SK-N-SH (cell line): Measurements from ENCODE around the gene LIME1. TPM values are rescaled to one million over a fixed set of nuclear protein-coding genes. Genes with fewer than 3 reads are reported as not detected.
A peak's percentile ranks its signal among the peaks of the same experiment; 100 is the strongest.
"Not testable (repeated sequence)": the region's sequence is repeated elsewhere in the genome, so short reads cannot be mapped to it uniquely, and the experiment has no call there.

Experiments used
- CTCF ChIA-PET: fragments of 300-600, 350-600 bp; formaldehyde crosslinking; extraction: SDS; loops from one replicate; lab custom pipeline; 2021; lab: Yijun Ruan, JAX
- POLR2A ChIA-PET: fragments of 350-600 bp; sonication (Branson Sonifier 250); formaldehyde crosslinking; extraction: SDS; loops from one replicate; lab custom pipeline; 2020; ENCODE audit warnings: antibody characterized with exemption, inconsistent platforms; lab: Yijun Ruan, JAX
- DNase-seq: peaks from one replicate; pipeline ENCODE4 v3.0.0; 2012
- H2AFZ ChIP-seq: fragments of 200-600 bp; sonication (generic); 2 replicates; pipeline ENCODE4 v1.8.1; 2016; ENCODE audit warnings: antibody characterized with exemption, mild to moderate bottlenecking, low read depth
- H3F3A ChIP-seq: fragments of 200-600 bp; sonication (generic); replicated peaks from 2 replicates; pipeline ENCODE3; 2016; ENCODE audit warnings: antibody characterized with exemption, mild to moderate bottlenecking; ENCODE audit not compliant: insufficient read depth
- H3K27ac ChIP-seq, 2 experiments: fragments of 200-500 bp in 1 of 2; fragments of 200-600 bp in 1 of 2; sonication (Bioruptor generic) in 1 of 2; sonication (generic), shearing (Covaris generic) in 1 of 2; 2 replicates each; pipeline versions ENCODE4 v1.5.1 to v1.6.1; 2014 to 2016; ENCODE audit warnings: low read depth in 2 of 2, inconsistent platforms in 1 of 2, low read length in 1 of 2, mild to moderate bottlenecking in 1 of 2, mixed read lengths in 1 of 2
- H3K27me3 ChIP-seq: fragments of 200-600 bp; sonication (generic), shearing (Covaris generic); 2 replicates; pipeline ENCODE4 v1.6.1; 2016; ENCODE audit warnings: mixed run types; ENCODE audit not compliant: insufficient read depth
- H3K36me3 ChIP-seq, 2 experiments: fragments of 200-500 bp in 1 of 2; fragments of 200-600 bp in 1 of 2; sonication (Bioruptor generic) in 1 of 2; sonication (generic) in 1 of 2; replicated peaks in 1 of 2; 2 replicates each; pipeline versions ENCODE3 to v1.5.1; 2014 to 2016; ENCODE audit warnings: low read length in 1 of 2, mild to moderate bottlenecking in 1 of 2; ENCODE audit not compliant: insufficient read depth in 2 of 2, control insufficient read depth in 1 of 2
- H3K4me1 ChIP-seq, 2 experiments: fragments of 200-500 bp in 1 of 2; fragments of 200-600 bp in 1 of 2; sonication (Bioruptor generic) in 1 of 2; sonication (generic), shearing (Covaris generic) in 1 of 2; 2 replicates each; pipeline versions ENCODE4 v1.5.1 to v1.6.1; 2014 to 2016; ENCODE audit warnings: low read depth in 1 of 2, low read length in 1 of 2, mixed run types in 1 of 2; ENCODE audit not compliant: insufficient read depth in 2 of 2, control insufficient read depth in 1 of 2
- H3K4me2 ChIP-seq: fragments of 200-600 bp; sonication (generic), shearing (Covaris generic); 2 replicates; pipeline ENCODE4 v1.6.1; 2017; ENCODE audit warnings: mixed run types
- H3K4me3 ChIP-seq, 2 experiments: fragments of 200-500 bp in 1 of 2; fragments of 200-600 bp in 1 of 2; sonication (Bioruptor generic) in 1 of 2; sonication (generic), shearing (Covaris generic) in 1 of 2; 2 replicates each; pipeline versions ENCODE4 v1.5.1 to v1.8.1; 2014 to 2016; ENCODE audit warnings: low read depth in 2 of 2, inconsistent platforms in 1 of 2, low read length in 1 of 2, mild to moderate bottlenecking in 1 of 2, mixed read lengths in 1 of 2, moderate library complexity in 1 of 2
- H3K79me2 ChIP-seq: fragments of 200-600 bp; sonication (generic); 2 replicates; pipeline ENCODE4 v1.8.1; 2017; ENCODE audit warnings: mild to moderate bottlenecking; ENCODE audit not compliant: insufficient read depth
- H3K9ac ChIP-seq: fragments of 200-600 bp; sonication (generic); 2 replicates; pipeline ENCODE4 v1.6.1; 2017; ENCODE audit warnings: mixed run types
- H3K9me2 ChIP-seq: fragments of 200-600 bp; sonication (generic); 2 replicates; pipeline ENCODE4 v1.6.1; 2017; ENCODE audit warnings: mixed run types
- H3K9me3 ChIP-seq: fragments of 200-600 bp; sonication (generic); 2 replicates; pipeline ENCODE4 v1.6.1; 2017; ENCODE audit warnings: mixed run types, mild to moderate bottlenecking, moderate library complexity
- H4K20me1 ChIP-seq: fragments of 200-600 bp; sonication (generic); 2 replicates; pipeline ENCODE4 v1.6.1; 2017; ENCODE audit warnings: mild to moderate bottlenecking, mixed run types; ENCODE audit not compliant: insufficient read depth
- CTCF ChIP-seq: fragments of 200-600 bp; sonication (generic); IDR thresholded peaks from 2 replicates; pipeline ENCODE4 v1.6.1; 2017; ENCODE audit warnings: antibody characterized with exemption, mild to moderate bottlenecking, moderate library complexity
- GATA2 ChIP-seq: sonication (generic); formaldehyde crosslinking; IDR thresholded peaks from 2 replicates; pipeline ENCODE4 v1.5.0; 2020; ENCODE audit warnings: mild to moderate bottlenecking, missing genetic modification reagents
- IRF3 ChIP-seq: fragments of 150-350 bp; IDR thresholded peaks from 2 replicates; pipeline ENCODE4 v1.6.1; 2016; ENCODE audit warnings: mild to moderate bottlenecking, low read depth, low read length
- JUND ChIP-seq: IDR thresholded peaks from 2 replicates; pipeline ENCODE4 v1.4.0; 2012
- MAX ChIP-seq: IDR thresholded peaks from 2 replicates; pipeline ENCODE4 v1.4.0; 2012; ENCODE audit warnings: low read depth
- RAD21 ChIP-seq: IDR thresholded peaks from 2 replicates; pipeline ENCODE4 v1.6.1; 2012; ENCODE audit warnings: mild to moderate bottlenecking, low read length
- RXRA ChIP-seq: IDR thresholded peaks from 2 replicates; pipeline ENCODE4 v1.4.0; 2012; ENCODE audit warnings: low read depth, mild to moderate bottlenecking, borderline replicate concordance
- SMC3 ChIP-seq: IDR thresholded peaks from 2 replicates; pipeline ENCODE4 v1.6.1; 2012; ENCODE audit warnings: low read depth, low read length, improper control_type of control experiment
- TAF1 ChIP-seq: IDR thresholded peaks from 2 replicates; pipeline ENCODE4 v1.6.1; 2012; ENCODE audit warnings: low read depth, mild to moderate bottlenecking, low read length, moderate library complexity, borderline replicate concordance
- USF1 ChIP-seq: IDR thresholded peaks from 2 replicates; pipeline ENCODE4 v1.4.0; 2012; ENCODE audit warnings: low read depth, borderline replicate concordance
- USF2 ChIP-seq: fragments of 150-350 bp; IDR thresholded peaks from 2 replicates; pipeline ENCODE4 v1.6.1; 2017; ENCODE audit warnings: antibody characterized with exemption, low read length, low read depth, borderline replicate concordance
- ZBTB33 ChIP-seq: IDR thresholded peaks from 2 replicates; pipeline ENCODE4 v1.4.0; 2012; ENCODE audit warnings: low read depth, borderline replicate concordance
- WGBS: methylation state at CpG from one replicate; pipeline ENCODE4 v1.1.6; 2017; ENCODE audit warnings: low lambda C conversion rate; 5-methylcytosine and 5-hydroxymethylcytosine counted together
- polyA plus RNA-seq, 3 experiments: library from polyadenylated mRNA; depleted of rRNA; stranded (reverse); fragments of >200 nt; gene quantifications; 2 replicates each; pipeline ENCODE4 v1.2.3, GENCODE V29; 2012

Gene LIME1
- polyA plus RNA-seq, 1 of the 3 experiments (the other 2 are of a cell fraction), result 10.9 TPM

GRCh38 chr20:63775096-63775978 is 38.9 kb downstream of the LIME1 start:
- ChIA-PET CTCF (interaction anchor here (0.5 to 7.5 kb wide), 62 partner anchors 10 to 345 kb away, joined by 3 to 103 read pairs (median 5); partner anchors contain the start of genes ABHD16B, HELZ2, LIME1 and PRPF6), POLR2A (no interaction called here)
- Histone ChIP-seq H3K4me3 (peak overlapping the region; percentile 28 to 47; a peak in 3 of 4 replicates), H3F3A (no peaks in the 10 kb centered on the region), H3K4me2 (peak overlapping the region; percentile 57; the same call in 1 of the 2 replicates), H3K4me1 (peaks cover 0 to 5% of the 10 kb centered on the region in 2 experiments; a peak in 1 of 4 replicates), H3K9me3 (no peaks in the 10 kb centered on the region), H3K79me2 (no peaks in the 10 kb centered on the region), H4K20me1 (no peaks in the 10 kb centered on the region), H3K36me3 (no peaks in the 10 kb centered on the region), H3K27ac (no peak overlapping the region), H3K9me2 (no peaks in the 10 kb centered on the region), H3K9ac (no peak overlapping the region), H2AFZ (peak overlapping the region; percentile 68; the same call in 1 of the 2 replicates), H3K27me3 (no peaks in the 10 kb centered on the region)
- TF ChIP-seq CTCF (peak; percentile 77), GATA2 (CRISPR knock-in tag) (no peak), RAD21 (peak; percentile 72), SMC3 (peak; percentile 53)
- WGBS, result 54% methylated on average over 17 of the region's 67 CpGs
- DNase-seq, result peak; percentile 95

- H3K9me2 ChIP-seq, H3K36me3 ChIP-seq, H4K20me1 ChIP-seq, H2AFZ ChIP-seq, H3K27me3 ChIP-seq, H3K79me2 ChIP-seq, DNase-seq, H3F3A ChIP-seq, H3K9me3 ChIP-seq, H3K4me3 ChIP-seq, H3K9ac ChIP-seq, POLR2A ChIA-PET, H3K27ac ChIP-seq, H3K4me1 ChIP-seq, H3K4me2 ChIP-seq: not testable (repeated sequence)
- CTCF ChIA-PET, result interaction anchor here (1.1 to 7.5 kb wide), 4 partner anchors 9 to 239 kb away, joined by 3 to 103 read pairs (median 36); no protein-coding TSS in a partner anchor
- 82% methylated on average over 21 of the region's 23 CpGs for WGBS
Measured at GRCh38 chr20:63776875-63777274, 40.4 kb downstream of the LIME1 start.

- H3K4me1 ChIP-seq, result peaks cover 0 to 5% of the 10 kb centered on the region in 2 experiments; a peak in 1 of 4 replicates
- no peaks in the 10 kb centered on the region for H3K9me3 ChIP-seq
- no peak for DNase-seq
- 87% methylated on average over 13 of the region's 13 CpGs for WGBS
- ChIA-PET POLR2A (no interaction called here), CTCF (interaction anchor here (1.1 to 7.5 kb wide), 3 partner anchors 8 to 240 kb away, joined by 3 to 103 read pairs (median 3); no protein-coding TSS in a partner anchor)
- no peaks in the 10 kb centered on the region for H3F3A ChIP-seq
- H3K27ac ChIP-seq, result no peak overlapping the region
- H4K20me1 ChIP-seq, result no peaks in the 10 kb centered on the region
- no peak overlapping the region for H3K4me3 ChIP-seq
- no peak overlapping the region for H3K9ac ChIP-seq
- no peak overlapping the region for H3K4me2 ChIP-seq
- H2AFZ ChIP-seq, result no peak overlapping the region
- H3K27me3 ChIP-seq, result no peaks in the 10 kb centered on the region
- H3K9me2 ChIP-seq, result no peaks in the 10 kb centered on the region
- no peaks in the 10 kb centered on the region for H3K79me2 ChIP-seq
- H3K36me3 ChIP-seq, result no peaks in the 10 kb centered on the region
- no peak for TF ChIP-seq RXRA
- no peak for TF ChIP-seq TAF1
- TF ChIP-seq USF1, result no peak
- TF ChIP-seq ZBTB33, result no peak
- no peak for TF ChIP-seq MAX
- no peak for TF ChIP-seq USF2
- no peak for TF ChIP-seq IRF3
- TF ChIP-seq JUND, result no peak
Measured at GRCh38 chr20:63777614-63778013, 41.1 kb downstream of the LIME1 start.
